ENCODE data around the gene FUT6. TPM values are rescaled to one million over a fixed set of nuclear protein-coding genes. Genes with fewer than 3 reads are reported as not detected.
"Not testable (repeated sequence)": the region's sequence is repeated elsewhere in the genome, so short reads cannot be mapped to it uniquely, and the experiment has no call there.

Gene FUT6, protein sequence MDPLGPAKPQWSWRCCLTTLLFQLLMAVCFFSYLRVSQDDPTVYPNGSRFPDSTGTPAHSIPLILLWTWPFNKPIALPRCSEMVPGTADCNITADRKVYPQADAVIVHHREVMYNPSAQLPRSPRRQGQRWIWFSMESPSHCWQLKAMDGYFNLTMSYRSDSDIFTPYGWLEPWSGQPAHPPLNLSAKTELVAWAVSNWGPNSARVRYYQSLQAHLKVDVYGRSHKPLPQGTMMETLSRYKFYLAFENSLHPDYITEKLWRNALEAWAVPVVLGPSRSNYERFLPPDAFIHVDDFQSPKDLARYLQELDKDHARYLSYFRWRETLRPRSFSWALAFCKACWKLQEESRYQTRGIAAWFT
- total RNA-seq = 2.4 TPM

DNA sequence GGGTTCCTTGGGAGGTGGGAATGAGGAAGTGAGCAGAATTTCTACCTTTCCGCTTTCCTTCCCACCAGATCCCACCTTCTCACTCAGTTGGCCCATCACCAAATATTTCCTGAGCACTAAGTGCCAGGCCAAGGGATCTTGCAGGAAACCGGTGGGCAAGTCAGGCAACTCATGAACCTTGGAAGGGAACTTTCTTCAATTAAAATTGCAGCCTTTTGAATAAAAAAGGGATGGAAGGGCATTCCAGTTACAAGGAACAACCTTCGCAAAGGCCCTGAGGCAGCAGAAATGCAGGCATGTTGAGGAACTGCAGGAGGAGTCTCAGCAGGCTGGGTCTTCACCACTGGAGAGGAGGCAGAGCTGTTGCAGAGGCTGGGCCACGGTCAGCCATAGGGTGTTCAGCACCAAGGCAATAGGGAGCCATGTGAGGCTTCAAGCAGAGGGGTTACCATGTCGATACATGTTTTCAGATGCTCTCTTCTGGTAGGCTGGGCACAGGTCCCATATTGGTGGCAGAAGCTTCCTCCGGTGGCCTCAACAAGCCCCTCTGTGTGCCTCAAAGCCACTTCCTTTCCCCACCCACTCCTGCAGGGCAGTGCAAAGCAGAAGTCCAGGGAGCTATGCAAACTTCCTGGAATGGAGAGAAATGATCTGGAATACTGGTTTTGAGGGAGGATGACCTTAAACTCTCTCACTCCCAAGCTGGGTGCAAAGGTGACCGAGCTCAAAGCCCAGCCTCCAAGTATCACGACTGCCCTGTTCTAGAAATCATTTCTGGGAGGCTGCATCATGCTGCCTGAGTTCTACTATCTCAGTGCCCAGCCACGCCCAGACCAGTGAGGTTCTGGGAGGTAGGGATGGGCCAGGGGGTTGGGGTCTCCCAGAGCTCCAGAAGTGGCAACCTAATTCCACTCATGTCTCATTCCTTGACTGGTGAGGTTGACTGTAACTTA is at the start of gene FUT6:
Gene FUT6 (minus strand): TSS at position 638 of the 953 bp plus-strand sequence. CDS start 7,135 bp downstream, outside the sequence.
- no peak for DNase-seq (ENCODE audit: low read depth in 2 of 3, low spot score in 2 of 3)

DNA sequence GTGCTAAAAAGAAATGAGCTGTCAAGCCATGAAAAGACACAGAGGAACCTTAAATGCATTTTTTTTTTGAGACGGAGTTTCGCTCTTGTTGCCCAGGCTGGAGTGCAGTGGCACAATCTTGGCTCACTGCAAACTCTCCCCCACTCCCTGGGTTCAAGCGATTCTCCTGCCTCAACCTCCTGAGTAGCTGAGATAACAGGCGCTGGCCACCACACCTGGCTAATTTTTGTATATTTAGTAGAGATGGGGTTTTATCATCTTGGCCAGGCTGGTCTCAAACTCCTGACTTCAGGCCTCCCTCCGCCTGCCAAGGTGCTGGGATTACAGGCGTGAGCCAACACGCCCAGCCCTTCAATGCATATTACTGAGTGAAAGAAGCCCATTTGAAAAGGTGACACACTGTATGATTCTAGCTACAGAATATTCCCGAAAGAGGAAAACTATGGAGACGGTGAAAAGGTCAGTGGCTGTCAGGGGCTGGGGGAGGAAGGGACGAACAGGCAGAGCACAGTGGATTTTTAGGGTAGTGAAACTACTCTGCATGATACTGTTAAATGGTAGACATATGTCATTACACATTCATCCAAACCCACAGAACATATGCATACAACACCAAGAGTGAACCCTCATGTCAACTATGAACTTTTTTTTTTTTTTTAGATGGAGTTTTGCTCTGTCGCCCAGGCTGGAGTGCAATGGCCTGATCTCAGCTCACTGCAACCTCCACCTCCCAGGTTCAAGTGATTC is 44.7 kb upstream of the FUT6 start:
- not testable (repeated sequence) for DNase-seq (ENCODE audit: low read depth in 2 of 3, low spot score in 2 of 3)

DNA sequence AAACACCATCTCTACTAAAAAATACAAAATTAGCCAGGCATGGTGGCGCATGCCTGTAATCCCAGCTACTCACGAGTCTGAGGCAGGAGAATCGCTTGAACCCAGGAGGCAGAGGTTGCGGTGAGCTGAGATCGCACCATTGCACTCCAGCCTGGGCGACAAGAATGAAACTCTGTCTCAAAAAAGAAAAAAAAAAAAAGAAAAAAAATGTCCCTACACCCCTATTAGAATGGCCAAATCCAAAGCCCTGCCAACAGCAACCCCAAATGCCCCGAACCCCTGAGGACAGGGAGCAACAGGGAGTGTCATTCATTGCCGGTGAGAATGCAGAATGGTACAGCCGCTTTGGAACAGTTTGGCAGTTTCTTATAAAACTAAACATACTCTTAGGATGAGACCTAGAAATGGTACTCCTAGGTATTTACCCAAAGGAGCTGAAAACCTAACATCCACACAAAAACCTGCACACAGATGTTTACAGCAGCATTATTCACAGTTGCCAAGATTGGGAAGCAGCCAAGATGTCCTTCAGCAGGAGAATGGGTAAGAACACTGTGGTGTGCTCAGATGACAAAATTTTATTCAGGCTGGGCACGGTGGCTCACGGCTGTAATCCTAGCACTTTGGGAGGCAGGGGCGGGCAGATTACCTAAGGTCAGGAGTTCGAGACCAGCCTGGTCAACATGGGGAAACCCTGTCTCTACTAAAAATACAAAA is 43.8 kb upstream of the FUT6 start:
- not testable (repeated sequence) for DNase-seq (ENCODE audit: low read depth in 2 of 3, low spot score in 2 of 3)

DNA sequence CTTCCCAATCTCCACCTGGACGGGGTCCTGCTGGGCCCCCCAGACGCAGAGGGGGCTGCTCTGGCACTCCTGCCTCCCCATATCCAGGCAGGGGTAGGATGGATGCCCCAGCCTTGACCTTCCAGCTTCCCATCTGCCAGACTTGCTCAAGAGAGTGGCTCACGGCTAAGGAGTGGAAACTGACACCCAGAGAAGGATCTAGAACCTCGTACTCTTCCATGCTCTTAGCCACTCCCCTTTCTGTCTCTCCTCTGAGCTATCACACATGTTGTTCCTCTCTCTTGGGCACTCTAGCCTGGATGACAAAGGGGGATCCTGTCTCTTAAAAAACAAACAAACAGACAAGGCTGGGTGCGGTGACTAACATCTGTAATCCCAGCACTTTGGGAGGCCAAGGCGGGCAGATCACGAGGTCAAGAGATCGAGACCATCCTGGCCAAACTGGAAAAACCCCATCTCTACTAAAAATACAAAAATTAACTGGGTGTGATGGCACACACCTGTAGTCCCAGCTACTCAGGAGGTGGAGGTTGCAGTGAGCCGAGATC is 43.0 kb upstream of the FUT6 start:
- no peak for DNase-seq (ENCODE audit: low read depth in 2 of 3, low spot score in 2 of 3)

DNA sequence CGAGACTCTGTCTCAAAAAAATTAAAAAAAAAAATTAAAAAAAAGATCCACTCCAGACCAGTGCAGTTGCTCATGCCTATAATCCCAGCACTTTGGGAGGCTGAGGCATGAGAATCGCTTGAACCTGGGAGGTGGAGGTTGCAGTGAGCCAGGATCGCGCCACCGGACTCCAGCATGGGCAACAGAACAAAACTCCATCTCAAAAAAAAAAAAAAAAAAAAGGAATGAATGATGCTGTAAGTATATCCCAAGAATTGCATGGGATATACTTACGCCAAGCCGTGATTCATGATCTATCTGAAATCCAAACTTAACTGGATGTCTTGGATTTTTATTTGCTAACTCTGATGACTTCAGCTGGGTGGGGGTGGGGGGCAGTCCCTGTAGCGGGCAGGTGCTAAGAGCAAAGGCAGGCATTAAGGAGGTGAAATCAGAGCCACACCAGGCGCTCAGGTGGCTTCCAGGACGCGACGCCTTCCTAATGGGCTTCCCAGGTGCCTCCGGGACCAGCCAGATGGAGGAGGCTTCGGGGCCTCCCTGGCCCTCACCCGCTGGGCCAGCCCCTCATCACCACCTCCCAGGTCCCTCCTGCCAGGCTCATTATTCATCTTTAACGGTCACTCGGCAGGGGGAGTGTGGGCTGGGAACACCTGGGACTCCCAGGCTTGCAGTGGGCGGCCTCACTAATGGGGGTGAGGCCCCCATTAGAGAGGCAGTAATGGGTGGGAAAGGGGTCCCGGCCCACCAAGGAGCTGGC is 42.2 kb upstream of the FUT6 start:
- no peak for DNase-seq (ENCODE audit: low read depth in 2 of 3, low spot score in 2 of 3)

DNA sequence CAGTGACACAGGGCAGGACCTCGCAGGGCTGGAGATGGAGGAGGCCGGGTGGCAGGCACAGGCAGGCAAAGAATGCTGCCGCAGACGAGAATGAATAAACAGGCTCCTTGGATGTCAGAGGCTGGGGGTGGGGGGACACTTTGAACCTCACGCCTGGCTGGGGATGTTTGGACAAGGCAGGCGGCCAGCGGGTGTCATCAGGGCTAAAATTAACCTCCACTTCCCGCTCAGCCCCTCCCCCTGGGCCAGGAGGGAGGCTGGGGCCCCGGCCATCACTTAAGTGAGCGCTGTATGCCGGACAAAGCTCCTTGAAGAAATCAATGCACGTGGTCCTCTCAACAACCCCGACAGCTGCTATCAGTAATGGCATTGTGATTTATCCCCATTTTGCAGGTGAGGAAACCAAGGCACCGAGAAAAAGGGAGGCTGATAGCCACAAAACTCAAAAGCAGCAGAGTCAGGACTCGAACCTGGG is 41.1 kb upstream of the FUT6 start:
- no peak for DNase-seq (ENCODE audit: low read depth in 2 of 3, low spot score in 2 of 3)

- DNase-seq (ENCODE audit: low read depth in 2 of 3, low spot score in 2 of 3) = no peak
Observed at GRCh38 chr19:5880196-5880595, 40.7 kb upstream of the FUT6 start.

GRCh38 chr19:5877882-5878281 is 38.4 kb upstream of the FUT6 start:
- no peak for DNase-seq (ENCODE audit: low read depth in 2 of 3, low spot score in 2 of 3)

GRCh38 chr19:5877427-5877826 is 37.9 kb upstream of the FUT6 start:
- no peak for DNase-seq (ENCODE audit: low read depth in 2 of 3, low spot score in 2 of 3)

DNA sequence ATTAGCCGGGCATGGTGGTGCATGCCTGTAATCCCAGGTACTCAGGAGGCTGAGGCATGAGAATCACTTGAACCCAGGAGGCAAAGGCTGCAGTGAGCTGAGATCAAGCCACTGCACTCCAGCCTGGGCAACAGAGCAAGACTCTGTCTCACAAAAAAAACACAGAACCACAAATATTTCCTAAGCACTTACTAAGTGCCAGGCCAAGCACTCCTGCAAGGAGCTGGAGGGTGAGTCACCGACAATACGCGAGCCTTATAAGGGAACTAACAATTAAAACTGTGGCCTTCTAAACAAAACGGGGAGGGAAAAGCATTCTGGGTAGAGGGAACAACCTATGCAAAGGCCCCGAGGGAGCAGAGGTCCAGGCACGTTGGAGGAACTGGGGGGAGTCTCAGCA is 35.0 kb upstream of the FUT6 start:
- not testable (repeated sequence) for DNase-seq (ENCODE audit: low read depth in 2 of 3, low spot score in 2 of 3)

DNA sequence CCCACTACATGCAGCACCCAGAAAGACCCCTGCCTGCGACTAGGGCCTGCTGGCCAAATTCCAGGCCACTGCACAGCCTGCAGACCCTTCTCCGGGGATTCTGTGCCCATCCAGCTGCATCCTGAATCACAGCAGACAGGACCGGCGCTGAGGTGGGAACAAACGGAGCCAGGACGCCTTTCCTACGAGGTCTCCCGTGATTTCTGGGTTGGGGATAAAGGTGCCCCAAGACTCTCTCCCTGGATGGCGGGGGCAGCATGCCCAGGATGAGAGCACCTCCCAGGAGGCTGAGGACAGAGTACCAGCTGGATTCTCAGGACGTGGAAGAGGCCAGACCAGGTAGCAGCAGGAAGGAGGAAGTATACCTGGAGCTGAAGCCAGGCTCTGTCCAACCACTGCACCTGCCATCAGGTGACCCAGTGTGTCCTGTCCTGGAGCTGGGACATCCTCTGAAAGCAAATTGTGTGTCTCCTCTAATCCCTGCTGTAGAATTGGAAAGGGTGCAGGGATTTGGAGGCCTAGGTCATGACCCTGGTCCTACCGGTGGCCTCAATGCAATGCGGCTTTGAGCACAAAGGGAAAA is 34.2 kb upstream of the FUT6 start:
- DNase-seq (ENCODE audit: low read depth in 2 of 3, low spot score in 2 of 3) = no peak

DNA sequence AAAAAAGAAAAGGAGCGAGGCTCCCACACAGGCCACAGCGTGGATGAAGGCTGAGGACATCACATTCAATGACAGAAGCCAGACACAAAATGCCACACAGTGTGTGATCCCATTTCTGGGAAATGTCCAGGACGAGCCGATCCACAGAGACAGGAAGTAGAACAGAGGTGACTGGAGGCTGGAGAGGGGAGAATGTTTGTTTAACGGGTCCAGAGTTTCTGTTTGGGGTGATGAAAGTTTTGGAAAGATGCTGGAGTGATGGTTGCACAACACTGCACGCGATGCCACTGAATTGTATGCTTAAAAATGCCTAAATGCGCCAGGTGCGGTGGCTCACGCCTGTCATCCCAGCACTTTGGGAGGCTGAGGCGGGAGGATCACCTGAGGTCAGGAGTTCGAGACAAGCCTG is 31.5 kb upstream of the FUT6 start:
- DNase-seq (ENCODE audit: low read depth in 2 of 3, low spot score in 2 of 3) = no peak

DNA sequence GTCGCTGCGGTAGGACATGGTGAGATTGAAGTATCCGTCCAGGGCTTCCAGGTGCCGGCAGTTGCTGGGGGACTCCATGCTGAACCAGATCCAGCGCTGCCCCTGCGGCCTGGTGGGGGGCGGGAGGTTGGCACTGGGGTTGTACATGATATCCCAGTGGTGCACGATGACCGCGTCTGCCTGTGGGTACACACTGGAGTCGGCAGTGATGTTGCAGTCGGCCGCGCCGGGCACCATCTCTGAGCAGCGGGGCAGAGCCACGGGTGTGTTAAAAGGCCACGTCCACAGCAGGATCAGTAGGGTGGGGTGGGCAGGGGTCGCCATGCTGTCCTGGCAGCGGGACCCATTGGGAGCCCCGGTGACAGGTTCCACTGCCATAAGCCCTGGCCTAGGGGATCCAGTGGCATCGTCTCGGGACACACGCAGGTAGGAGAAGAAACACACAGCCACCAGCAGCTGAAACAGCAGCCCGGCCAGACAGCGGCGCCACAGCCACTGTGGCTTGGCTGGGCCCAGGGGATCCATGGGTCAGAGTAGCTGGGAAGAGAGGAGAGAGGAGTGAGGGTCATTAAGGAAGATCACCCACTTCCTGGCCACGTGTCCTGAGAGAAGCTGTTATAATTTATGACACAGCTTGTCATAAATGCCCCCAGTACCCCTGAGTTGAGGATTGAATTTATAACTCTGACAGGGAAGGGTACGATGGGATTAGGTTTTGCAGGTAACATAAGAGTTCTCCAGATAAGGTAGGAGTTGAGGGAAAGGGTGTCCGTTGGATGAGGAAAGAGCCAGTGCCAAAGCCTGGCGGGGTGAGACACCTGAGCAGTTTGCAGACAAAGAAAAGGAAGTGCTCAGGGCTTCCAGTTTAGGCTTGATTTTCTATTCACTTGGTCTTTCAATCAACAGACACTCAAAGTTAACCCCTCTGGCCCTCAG is 28.0 kb upstream of the FUT6 start:
- no peak for DNase-seq (ENCODE audit: low read depth in 2 of 3, low spot score in 2 of 3)

DNA sequence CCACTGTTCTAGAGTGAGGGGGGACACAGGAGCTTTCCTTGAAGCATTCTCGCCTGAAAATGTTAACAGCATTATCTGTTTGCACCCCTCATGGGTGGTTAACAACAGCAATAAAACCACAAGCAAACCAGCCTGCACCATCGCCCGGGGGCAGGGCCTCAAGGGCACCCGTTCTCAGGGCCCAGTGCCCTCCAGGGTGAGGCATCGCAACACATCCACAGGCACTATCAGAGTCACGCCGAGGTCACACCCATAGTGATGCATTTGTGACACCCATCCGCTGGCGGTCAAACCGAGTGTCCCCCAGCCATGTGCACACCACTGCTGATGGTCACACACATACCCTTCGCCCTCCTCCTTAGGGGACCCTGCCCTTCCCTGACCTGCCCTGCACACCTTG is 26.3 kb upstream of the FUT6 start:
- no peak for DNase-seq (ENCODE audit: low read depth in 2 of 3, low spot score in 2 of 3)

DNA sequence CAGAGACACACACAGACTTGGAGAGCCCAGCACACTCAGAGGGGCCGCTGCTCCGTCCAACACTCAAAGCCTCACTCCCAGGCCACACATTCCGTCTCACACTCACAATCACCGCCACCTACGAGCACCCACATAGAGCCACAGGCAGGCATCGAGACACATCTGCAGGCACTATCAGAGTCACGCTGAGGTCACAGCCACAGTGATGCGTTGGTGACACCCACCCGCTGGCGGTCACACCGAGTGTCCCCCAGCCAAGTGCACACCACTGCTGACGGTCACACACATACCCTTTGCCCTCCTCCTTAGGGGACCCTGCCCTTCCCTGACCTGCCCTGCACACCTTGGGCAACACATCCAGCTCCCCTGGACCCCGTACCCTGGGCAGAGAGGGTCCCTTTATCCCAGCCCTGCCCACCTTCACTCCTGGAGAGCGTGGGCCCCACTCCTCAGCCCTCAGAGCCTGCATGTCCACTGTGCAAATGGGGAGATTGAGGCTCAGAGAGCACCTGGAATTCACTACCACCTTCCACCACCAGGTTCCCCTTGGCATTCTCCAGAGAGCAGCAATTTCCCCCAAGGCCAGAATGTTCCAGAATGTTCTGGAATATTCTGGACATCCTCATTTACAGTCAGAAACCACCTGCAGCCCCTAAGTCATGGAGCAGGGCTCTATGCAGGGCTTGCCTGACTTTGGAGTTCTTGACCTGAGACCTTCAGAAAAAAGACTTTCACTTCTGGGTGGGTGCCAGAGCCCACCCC is 25.4 kb upstream of the FUT6 start:
- DNase-seq (ENCODE audit: low read depth in 2 of 3, low spot score in 2 of 3) = no peak

GRCh38 chr19:5864013-5864720 is 24.7 kb upstream of the FUT6 start:
- no peak for DNase-seq (ENCODE audit: low read depth in 2 of 3, low spot score in 2 of 3)

All from hematopoietic multipotent progenitor cell (in vitro differentiated cells).